Mucosa of stomach (tissue), 1 donor: ENCODE measurements around the gene ZFP42.
"Not testable (repeated sequence)": the region's sequence is repeated elsewhere in the genome, so short reads cannot be mapped to it uniquely, and the experiment has no call there.

Source experiments
- H3K27me3 ChIP-seq: one replicate; pipeline ENCODE4 v1.7.0; 2013; ENCODE audit warnings: mild to moderate bottlenecking, low read length; ENCODE audit not compliant: control insufficient read depth, insufficient read depth
- H3K36me3 ChIP-seq: one replicate; pipeline ENCODE4 v1.7.0; 2013; ENCODE audit warnings: low read length; ENCODE audit not compliant: control insufficient read depth, insufficient read depth
- H3K4me1 ChIP-seq: one replicate; pipeline ENCODE4 v1.7.0; 2013; ENCODE audit warnings: mild to moderate bottlenecking, low read length; ENCODE audit not compliant: control insufficient read depth, insufficient read depth
- H3K4me3 ChIP-seq: one replicate; pipeline ENCODE4 v1.7.0; 2013; ENCODE audit warnings: low read length
- H3K9ac ChIP-seq: one replicate; pipeline ENCODE4 v1.7.0; 2013; ENCODE audit warnings: mild to moderate bottlenecking, low read length, moderate library complexity
- H3K9me3 ChIP-seq: one replicate; pipeline ENCODE4 v1.7.0; 2013; ENCODE audit warnings: mild to moderate bottlenecking, low read length, moderate library complexity; ENCODE audit not compliant: control insufficient read depth
- donor health status: Pancreatic carcinoma.

The ZFP42 gene

DNA sequence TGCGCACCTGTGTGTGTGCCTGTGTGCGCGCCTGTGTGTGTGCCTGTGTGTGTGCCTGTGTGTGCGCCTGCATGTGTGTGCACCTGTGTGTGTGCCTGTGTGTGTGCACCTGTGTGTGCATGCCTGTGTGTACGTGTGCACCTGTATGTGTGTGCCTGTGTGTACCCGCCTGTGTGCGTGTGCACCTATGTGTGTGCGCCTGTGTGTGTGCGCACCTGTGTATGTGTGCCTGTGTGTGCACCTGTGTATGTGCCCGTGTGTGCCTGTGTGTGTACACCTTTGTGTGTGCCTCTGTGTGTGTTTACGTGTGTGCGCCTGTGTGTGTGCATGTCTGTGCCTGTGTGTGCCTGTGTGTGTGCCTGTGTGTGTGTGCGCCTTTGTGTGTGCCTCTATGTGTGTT is 33.5 kb downstream of the ZFP42 start:
- H3K9ac ChIP-seq = no peak overlapping the region
- no peaks in the 10 kb centered on the region for H3K4me1 ChIP-seq
- H3K27me3 ChIP-seq = no peaks in the 10 kb centered on the region
- no peaks in the 10 kb centered on the region for H3K36me3 ChIP-seq
- H3K9me3 ChIP-seq = no peaks in the 10 kb centered on the region
- H3K4me3 ChIP-seq = no peak overlapping the region

DNA sequence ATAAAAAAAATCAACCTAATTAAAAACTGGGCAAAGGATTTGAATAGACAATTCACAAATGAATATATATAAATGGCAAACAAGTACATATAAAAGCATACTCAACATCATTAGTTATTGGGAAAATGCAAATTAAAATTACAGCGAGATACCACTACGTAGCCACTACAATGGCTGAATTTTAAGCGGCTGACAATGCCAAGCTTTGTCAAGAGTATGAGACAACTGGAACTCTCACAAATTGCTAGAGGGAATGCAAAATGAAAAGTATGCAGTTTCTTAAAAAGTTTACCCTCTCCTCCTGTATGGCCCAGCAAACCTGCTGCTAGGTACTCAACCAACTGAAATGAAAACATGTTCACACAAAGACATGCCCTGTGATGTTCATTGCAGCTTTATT is 34.8 kb downstream of the ZFP42 start:
- Histone ChIP-seq H3K4me3 (no peak overlapping the region), H3K36me3 (no peaks in the 10 kb centered on the region), H3K9me3 (no peaks in the 10 kb centered on the region), H3K4me1 (no peaks in the 10 kb centered on the region), H3K9ac (no peak overlapping the region), H3K27me3 (no peaks in the 10 kb centered on the region)

DNA sequence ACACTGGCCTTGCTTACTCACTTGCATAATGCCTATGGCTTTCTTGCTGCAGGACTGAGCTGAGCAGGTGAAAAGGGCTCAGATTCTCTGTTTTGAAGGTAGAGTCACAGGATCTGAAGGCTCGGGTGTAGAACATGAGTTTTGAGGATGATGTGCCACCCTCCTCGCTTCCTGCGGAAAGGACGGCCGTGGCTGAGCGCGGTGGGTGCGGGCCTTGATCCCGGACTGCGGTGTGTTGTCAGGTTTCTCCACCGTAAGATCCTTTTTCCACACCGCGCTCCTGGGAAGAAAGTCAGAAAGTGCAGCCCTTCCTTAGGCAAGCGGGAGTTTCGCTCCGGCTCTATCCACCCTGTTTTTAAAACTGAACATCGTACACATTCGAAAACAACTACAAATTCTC is 36.2 kb downstream of the ZFP42 start:
- Histone ChIP-seq H3K9me3 (no peaks in the 10 kb centered on the region), H3K27me3 (no peaks in the 10 kb centered on the region), H3K36me3 (no peaks in the 10 kb centered on the region), H3K4me1 (no peaks in the 10 kb centered on the region), H3K4me3 (no peak overlapping the region), H3K9ac (no peak overlapping the region)

DNA sequence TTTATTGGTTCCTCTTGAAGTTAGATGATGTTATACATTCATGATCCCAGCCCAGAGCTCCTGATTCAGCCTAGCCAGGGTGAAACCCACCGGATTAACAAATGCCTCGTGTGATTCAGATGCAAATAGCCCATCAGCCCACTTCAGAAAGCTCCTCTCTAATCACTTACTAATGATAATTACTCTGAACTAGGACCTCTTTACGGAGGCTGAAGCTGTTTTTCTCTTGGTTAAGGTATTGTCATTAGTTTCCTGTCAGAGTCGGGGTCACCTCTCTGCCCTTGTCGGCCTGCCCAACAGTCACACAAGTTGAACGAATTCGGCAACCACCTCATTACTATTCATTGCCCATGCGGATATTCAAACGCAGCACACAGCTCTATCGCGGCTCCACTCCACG is 36.6 kb downstream of the ZFP42 start:
- no peak overlapping the region for H3K4me3 ChIP-seq
- no peaks in the 10 kb centered on the region for H3K27me3 ChIP-seq
- H3K9ac ChIP-seq = no peak overlapping the region
- H3K9me3 ChIP-seq = no peaks in the 10 kb centered on the region
- no peaks in the 10 kb centered on the region for H3K36me3 ChIP-seq
- H3K4me1 ChIP-seq = no peaks in the 10 kb centered on the region

DNA sequence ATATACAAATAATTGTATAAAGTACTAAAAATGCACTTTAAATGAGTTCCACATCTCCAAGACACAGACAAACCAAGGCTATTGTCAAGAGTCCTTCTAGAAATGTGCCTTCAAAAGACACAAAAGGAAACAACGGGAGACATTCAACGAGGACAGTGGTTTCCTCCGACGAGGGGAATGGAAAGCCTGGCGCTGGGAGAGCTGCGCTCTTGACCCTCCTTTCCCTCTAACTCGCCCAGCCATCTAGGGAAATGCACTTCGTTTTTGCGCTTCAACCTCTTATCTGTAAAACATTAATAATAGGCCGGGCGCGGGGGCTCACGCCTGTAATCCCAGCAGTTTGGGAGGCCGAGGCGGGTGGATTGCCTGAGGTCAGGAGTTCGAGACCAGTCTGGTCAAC is 37.0 kb downstream of the ZFP42 start:
- no peaks in the 10 kb centered on the region for H3K36me3 ChIP-seq
- H3K9me3 ChIP-seq = no peaks in the 10 kb centered on the region
- H3K9ac ChIP-seq = no peak overlapping the region
- no peaks in the 10 kb centered on the region for H3K27me3 ChIP-seq
- no peaks in the 10 kb centered on the region for H3K4me1 ChIP-seq
- no peak overlapping the region for H3K4me3 ChIP-seq

DNA sequence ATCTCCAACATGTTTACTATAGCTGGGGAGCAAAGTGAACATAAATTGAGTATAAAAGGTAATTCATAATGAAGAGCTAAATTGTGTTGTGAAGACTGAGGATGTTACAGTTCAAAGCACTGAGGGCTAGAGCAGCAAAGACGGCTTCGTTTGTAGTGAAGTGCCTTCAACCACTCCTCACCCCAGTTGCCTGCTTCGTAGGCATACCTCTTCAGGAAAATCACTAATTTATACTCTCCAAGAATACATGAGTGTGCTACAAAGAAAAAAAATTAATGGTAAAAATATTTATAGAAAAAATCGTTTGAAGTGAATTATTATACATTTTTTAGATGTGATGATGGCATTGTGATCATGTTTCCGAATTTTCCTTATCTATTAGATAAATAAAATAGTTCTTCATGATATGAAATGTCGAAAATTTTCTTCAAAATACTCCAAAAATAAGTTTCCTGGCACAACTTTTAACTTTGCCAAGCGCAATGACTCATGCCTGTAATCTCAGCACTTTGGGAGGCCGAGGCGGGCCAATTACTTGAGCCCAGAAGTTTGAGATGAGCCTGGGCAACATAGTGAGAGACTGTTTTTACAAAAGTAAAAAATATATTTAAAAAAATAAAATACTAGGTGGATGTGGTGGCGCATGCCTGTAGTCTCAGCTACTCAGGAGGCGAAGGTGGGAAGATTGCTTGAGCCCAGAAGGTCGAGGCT is 41.6 kb downstream of the ZFP42 start:
- no peak overlapping the region for H3K9ac ChIP-seq
- no peak overlapping the region for H3K4me3 ChIP-seq
- H3K4me1 ChIP-seq = no peaks in the 10 kb centered on the region
- no peaks in the 10 kb centered on the region for H3K9me3 ChIP-seq
- no peaks in the 10 kb centered on the region for H3K27me3 ChIP-seq
- no peaks in the 10 kb centered on the region for H3K36me3 ChIP-seq

DNA sequence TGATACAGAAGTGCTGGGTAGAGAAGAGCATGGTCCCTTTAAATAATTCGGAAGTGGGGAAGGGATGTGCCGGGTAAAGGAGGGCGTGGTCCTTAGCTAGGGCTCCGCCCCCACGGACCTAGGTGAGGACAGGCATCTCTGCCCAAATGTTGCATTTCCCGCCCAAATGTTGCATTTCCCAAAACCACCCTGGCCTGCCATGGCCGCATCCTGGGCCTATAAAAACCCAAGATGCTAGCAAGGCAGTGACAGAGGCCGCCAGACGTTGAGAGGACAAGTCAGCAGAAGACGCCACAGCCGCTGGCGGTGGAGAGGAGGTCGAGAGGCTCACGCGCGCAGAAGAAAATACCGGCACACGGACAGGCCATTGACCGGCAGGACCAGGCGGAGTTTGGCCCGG is 46.1 kb downstream of the ZFP42 start:
- H3K9me3 ChIP-seq = no peaks in the 10 kb centered on the region
- no peaks in the 10 kb centered on the region for H3K36me3 ChIP-seq
- no peak overlapping the region for H3K4me3 ChIP-seq
- H3K27me3 ChIP-seq = no peaks in the 10 kb centered on the region
- H3K9ac ChIP-seq = no peak overlapping the region
- no peaks in the 10 kb centered on the region for H3K4me1 ChIP-seq

DNA sequence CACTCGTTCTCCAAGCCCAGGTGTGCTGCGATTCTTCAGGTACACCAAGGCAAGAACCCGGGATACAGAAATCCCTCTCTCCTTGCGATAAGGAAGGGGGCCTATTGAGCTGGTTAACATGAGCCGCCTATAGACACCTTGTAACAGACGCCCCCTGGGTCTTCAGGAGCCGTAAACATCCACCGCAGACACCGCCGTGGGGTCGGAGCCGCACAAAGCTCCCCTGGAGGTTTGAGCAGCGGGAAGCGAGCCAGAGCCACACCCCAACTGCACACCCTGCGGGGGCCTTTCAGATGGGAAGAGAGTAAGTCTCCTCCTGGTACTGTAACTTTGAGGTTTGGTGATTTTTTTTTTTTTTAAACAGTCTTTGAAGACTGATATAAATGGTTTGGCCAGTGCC is 46.6 kb downstream of the ZFP42 start:
- Histone ChIP-seq H3K4me3 (no peak overlapping the region), H3K36me3 (no peaks in the 10 kb centered on the region), H3K4me1 (no peaks in the 10 kb centered on the region), H3K9me3 (no peaks in the 10 kb centered on the region), H3K27me3 (no peaks in the 10 kb centered on the region), H3K9ac (no peak overlapping the region)

DNA sequence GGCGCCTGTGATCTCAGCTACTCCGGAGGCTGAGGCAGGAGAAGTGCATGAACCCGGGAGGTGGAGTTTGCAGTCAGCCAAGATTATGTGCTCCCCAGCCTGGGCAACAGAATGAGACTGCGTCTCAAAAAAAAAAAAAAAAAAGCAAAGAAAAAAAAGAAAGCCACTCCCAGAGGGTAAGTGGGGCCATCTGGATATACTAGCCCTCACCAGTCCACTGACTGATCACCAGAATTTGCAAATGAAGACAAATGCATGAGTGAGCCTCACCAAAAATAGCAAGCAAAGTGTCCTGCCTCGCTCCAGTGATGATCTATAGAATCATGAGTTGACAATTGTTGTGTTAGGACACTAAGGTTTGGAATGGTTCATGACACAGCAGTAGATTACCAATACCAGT is 47.6 kb downstream of the ZFP42 start:
- Histone ChIP-seq H3K4me1 (no peaks in the 10 kb centered on the region), H3K27me3 (no peaks in the 10 kb centered on the region), H3K36me3 (no peaks in the 10 kb centered on the region), H3K9ac (no peak overlapping the region), H3K9me3 (no peaks in the 10 kb centered on the region), H3K4me3 (no peak overlapping the region)

DNA sequence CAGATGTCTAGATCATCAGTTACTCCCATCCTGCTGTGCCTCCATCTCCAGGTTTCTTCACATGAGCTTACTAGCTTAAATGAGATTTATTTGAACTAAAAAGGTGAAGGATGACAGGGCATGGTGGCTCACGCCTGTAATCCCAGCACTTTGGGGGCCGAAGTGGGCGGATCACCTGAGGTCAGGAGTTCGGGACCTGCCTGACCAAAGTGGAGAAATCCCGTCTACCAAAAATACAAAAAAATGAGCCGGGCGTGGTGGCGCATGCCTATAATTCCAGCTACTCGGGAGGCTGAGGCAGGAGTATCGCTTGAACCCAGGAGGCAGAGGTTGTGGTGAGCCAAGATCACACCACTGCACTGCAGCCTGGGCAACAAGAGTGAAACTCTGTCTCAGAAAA is 49.9 kb downstream of the ZFP42 start:
- not testable (repeated sequence) for H3K36me3 ChIP-seq

DNA sequence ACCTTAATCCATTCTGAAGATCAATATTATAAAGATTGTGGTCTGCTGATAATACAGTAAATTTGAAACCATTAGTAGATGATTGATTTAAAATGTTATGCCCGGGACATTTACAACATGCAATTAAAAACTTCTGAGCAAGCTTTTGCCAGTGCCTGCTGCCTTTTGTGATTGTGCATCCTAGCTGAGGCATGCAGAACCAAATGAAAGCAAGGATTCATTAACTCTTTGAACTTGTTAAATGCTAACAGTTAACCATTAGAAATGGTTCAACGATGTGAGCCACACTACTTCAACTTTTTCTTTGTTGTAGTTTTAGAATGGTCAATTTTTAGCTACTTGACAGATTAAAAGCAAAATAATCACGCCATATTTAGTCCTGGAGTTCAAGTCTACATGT is 51.1 kb downstream of the ZFP42 start:
- no peak overlapping the region for H3K9ac ChIP-seq
- H3K27me3 ChIP-seq = no peaks in the 10 kb centered on the region

More for the DNA sequence above, 49.9 kb downstream of the ZFP42 start:
- not testable (repeated sequence) for H3K4me1 ChIP-seq, H3K9me3 ChIP-seq, H3K4me3 ChIP-seq, H3K9ac ChIP-seq, H3K27me3 ChIP-seq

DNA sequence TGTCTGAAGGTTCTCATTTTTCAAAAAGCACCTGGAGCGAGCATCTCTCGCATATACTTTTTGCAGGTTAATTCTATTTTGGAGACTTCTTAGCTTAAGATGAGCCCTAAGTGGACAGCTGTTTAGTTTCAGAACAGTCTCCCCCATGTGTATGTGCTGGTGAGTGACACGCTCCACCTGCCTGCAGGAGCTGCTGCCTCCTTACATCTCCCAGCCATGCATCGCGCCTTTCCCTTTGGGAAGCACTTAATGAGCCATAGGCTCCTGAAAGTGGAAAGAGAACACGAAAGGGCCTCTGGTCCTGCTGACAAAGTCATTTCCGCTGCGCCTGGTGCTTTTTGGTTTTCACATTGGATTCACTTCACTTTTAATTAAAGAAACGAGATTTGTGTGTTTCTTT is 57.7 kb downstream of the ZFP42 start:
- no peaks in the 10 kb centered on the region for H3K9me3 ChIP-seq
- no peak overlapping the region for H3K9ac ChIP-seq
- no peaks in the 10 kb centered on the region for H3K36me3 ChIP-seq
- H3K27me3 ChIP-seq = no peaks in the 10 kb centered on the region
- no peak overlapping the region for H3K4me3 ChIP-seq
- H3K4me1 ChIP-seq = no peaks in the 10 kb centered on the region

More for the DNA sequence above, 51.1 kb downstream of the ZFP42 start:
- Histone ChIP-seq H3K4me1 (no peaks in the 10 kb centered on the region), H3K4me3 (no peak overlapping the region), H3K9me3 (no peaks in the 10 kb centered on the region), H3K36me3 (no peaks in the 10 kb centered on the region)
